ENCODE results near the gene LEPROT.

Gene LEPROT

DNA sequence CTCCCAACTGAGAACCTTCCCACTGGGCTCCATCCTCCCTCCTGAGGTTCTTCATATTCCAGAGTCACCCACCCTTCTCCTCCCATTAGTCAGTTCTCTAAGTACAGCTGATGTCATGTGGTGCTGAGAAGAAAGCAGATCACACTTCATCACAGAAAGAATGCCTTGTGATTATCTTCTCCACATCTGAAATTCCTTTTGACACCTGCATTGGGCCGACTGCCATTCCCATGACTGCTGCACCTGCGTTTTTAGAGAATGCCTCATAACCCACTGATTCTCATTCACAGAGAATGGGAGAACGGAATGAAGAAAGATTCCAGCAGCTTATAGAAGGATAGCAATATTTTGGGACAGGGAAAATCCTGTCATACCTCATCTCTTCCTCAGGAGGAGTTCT, 14.3 kb downstream of the LEPROT start:
- WGBS = 86% methylated on average over 3 of the region's 3 CpGs
- no peaks in the 10 kb centered on the region for H3K9me3 ChIP-seq (ENCODE audit: control insufficient read depth, low read length)
- no peak overlapping the region for H2BK12ac ChIP-seq (ENCODE audit: low read length in 2 of 2)
- H3K9ac ChIP-seq (ENCODE audit: low read length) = no peak overlapping the region
- no peak overlapping the region for H3K14ac ChIP-seq (ENCODE audit: low read length in 2 of 2)
- peaks cover 10 to 60% of the 10 kb centered on the region in 2 experiments for H3K36me3 ChIP-seq (ENCODE audit: control insufficient read depth in 1 of 2, insufficient read depth in 2 of 2, low read depth in 1 of 2, low read length in 2 of 2)
- H2BK5ac ChIP-seq (ENCODE audit: low read depth, low read length, poor library complexity, severe bottlenecking) = no peak overlapping the region
- no peak overlapping the region for H3K18ac ChIP-seq (ENCODE audit: low read depth in 1 of 2, low read length in 2 of 2)
- no peak overlapping the region for H2BK15ac ChIP-seq (ENCODE audit: low read depth, poor library complexity, severe bottlenecking)
- no peak overlapping the region for H3K27ac ChIP-seq (ENCODE audit: low read length, poor library complexity, severe bottlenecking)
- no peak for DNase-seq
- no peak overlapping the region for H3K4ac ChIP-seq (ENCODE audit: low read depth in 1 of 2, low read length in 2 of 2)
- H3K79me1 ChIP-seq (replicated peaks; ENCODE audit: low read length, poor library complexity, severe bottlenecking) = peaks cover 14% of the 10 kb centered on the region
- no peak overlapping the region for H2AFZ ChIP-seq (ENCODE audit: low read depth, low read length)
- no peak overlapping the region for H3K23ac ChIP-seq (ENCODE audit: low read length in 2 of 2)
- no peak overlapping the region for H2BK120ac ChIP-seq (ENCODE audit: low read depth, low read length)
- H3K4me1 ChIP-seq (ENCODE audit: control insufficient read depth, insufficient read depth, low read depth, low read length) = peaks cover 2% of the 10 kb centered on the region
- no peak overlapping the region for H3K4me3 ChIP-seq (ENCODE audit: insufficient read depth in 1 of 2, low read depth in 1 of 2, low read length in 2 of 2)
- H4K91ac ChIP-seq (ENCODE audit: low read length) = no peak overlapping the region
- no peaks in the 10 kb centered on the region for H3K27me3 ChIP-seq (ENCODE audit: control insufficient read depth in 1 of 2, insufficient read depth in 1 of 2, low read length in 2 of 2)
- no peak overlapping the region for H2AK5ac ChIP-seq (ENCODE audit: low read length, severe bottlenecking)
- no peak overlapping the region for H3K4me2 ChIP-seq (ENCODE audit: low read length, poor library complexity, severe bottlenecking)
- no peak overlapping the region for H4K8ac ChIP-seq (ENCODE audit: low read length)

DNA sequence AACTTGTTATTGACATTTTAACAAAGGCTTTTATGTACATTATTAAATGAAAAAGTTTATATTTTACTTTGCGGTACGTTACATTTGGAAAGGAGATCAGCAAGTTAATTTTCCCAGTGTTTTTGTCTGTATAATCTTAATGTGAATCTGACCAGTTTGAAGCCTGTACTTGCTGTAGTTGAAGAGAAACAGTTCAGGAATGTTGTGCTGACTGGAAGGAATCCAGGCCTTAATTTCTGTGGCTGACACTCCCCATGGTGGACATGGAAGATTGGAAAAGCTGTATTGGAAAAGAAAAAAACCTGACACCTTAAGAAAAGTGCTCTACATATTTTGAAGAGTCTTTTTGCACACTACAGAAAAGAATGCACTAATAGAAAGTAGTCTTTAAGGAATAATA, 15.5 kb downstream of the LEPROT start:
- Histone ChIP-seq H3K27me3 (ENCODE audit: control insufficient read depth in 1 of 2, insufficient read depth in 1 of 2, low read length in 2 of 2) (no peaks in the 10 kb centered on the region), H2BK15ac (ENCODE audit: low read depth, poor library complexity, severe bottlenecking) (no peak overlapping the region), H3K79me1 (replicated peaks; ENCODE audit: low read length, poor library complexity, severe bottlenecking) (peaks cover 14% of the 10 kb centered on the region), H3K18ac (ENCODE audit: low read depth in 1 of 2, low read length in 2 of 2) (no peak overlapping the region), H2AFZ (ENCODE audit: low read depth, low read length) (no peak overlapping the region), H3K27ac (ENCODE audit: low read length, poor library complexity, severe bottlenecking) (peak overlapping the region; percentile 68), H2BK5ac (ENCODE audit: low read depth, low read length, poor library complexity, severe bottlenecking) (no peak overlapping the region), H3K9me3 (ENCODE audit: control insufficient read depth, low read length) (no peaks in the 10 kb centered on the region), H3K4ac (ENCODE audit: low read depth in 1 of 2, low read length in 2 of 2) (no peak overlapping the region), H2BK12ac (ENCODE audit: low read length in 2 of 2) (no peak overlapping the region), H2BK120ac (ENCODE audit: low read depth, low read length) (no peak overlapping the region), H3K4me2 (ENCODE audit: low read length, poor library complexity, severe bottlenecking) (no peak overlapping the region), H2AK5ac (ENCODE audit: low read length, severe bottlenecking) (no peak overlapping the region), H3K4me1 (ENCODE audit: control insufficient read depth, insufficient read depth, low read depth, low read length) (peaks cover 2% of the 10 kb centered on the region), H3K4me3 (ENCODE audit: insufficient read depth in 1 of 2, low read depth in 1 of 2, low read length in 2 of 2) (no peak overlapping the region), H4K8ac (ENCODE audit: low read length) (no peak overlapping the region), H4K91ac (ENCODE audit: low read length) (no peak overlapping the region), H3K36me3 (ENCODE audit: control insufficient read depth in 1 of 2, insufficient read depth in 2 of 2, low read depth in 1 of 2, low read length in 2 of 2) (peaks cover 10 to 48% of the 10 kb centered on the region in 2 experiments), H3K9ac (ENCODE audit: low read length) (no peak overlapping the region), H3K23ac (ENCODE audit: low read length in 2 of 2) (no peak overlapping the region), H3K14ac (ENCODE audit: low read length in 2 of 2) (no peak overlapping the region)
- 70% methylated on average over 2 of the region's 2 CpGs for whole genome bisulfite sequencing
- peak; percentile 55 for DNase-seq

DNA sequence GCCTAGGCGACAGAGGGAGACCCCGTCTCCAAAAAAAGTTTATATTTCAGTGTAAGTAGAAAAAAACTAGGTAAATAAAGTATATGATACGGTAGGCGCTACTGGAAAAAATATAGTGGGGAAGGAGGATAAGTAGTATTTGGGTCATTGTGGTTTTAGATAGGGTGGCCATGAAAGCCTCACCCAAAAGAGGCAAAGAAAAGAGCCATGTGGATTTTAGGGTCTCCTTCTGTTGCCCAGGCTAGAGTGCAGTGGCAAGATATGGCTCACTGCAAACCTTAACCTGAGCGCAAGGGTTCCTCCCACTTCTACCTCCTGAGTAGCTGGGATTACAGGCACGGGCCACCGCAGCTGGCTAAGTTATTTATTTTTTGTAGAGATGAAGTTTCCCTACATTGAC, 17.1 kb downstream of the LEPROT start:
- H3K9ac ChIP-seq (ENCODE audit: low read length) = no peak overlapping the region
- H3K4ac ChIP-seq (ENCODE audit: low read depth in 1 of 2, low read length in 2 of 2) = peak overlapping the region in 1 of 2 experiments; percentile 26
- H2BK15ac ChIP-seq (ENCODE audit: low read depth, poor library complexity, severe bottlenecking) = no peak overlapping the region
- no peaks in the 10 kb centered on the region for H3K27me3 ChIP-seq (ENCODE audit: control insufficient read depth in 1 of 2, insufficient read depth in 1 of 2, low read length in 2 of 2)
- H4K8ac ChIP-seq (ENCODE audit: low read length) = no peak overlapping the region
- peak overlapping the region; percentile 17 for H2AK5ac ChIP-seq (ENCODE audit: low read length, severe bottlenecking)
- no peak overlapping the region for H2BK5ac ChIP-seq (ENCODE audit: low read depth, low read length, poor library complexity, severe bottlenecking)
- H4K91ac ChIP-seq (ENCODE audit: low read length) = no peak overlapping the region
- no peak overlapping the region for H2BK120ac ChIP-seq (ENCODE audit: low read depth, low read length)
- H3K4me3 ChIP-seq (ENCODE audit: insufficient read depth in 1 of 2, low read depth in 1 of 2, low read length in 2 of 2) = no peak overlapping the region
- no peak overlapping the region for H2AFZ ChIP-seq (ENCODE audit: low read depth, low read length)
- over 99% methylated on average over 4 of the region's 7 CpGs for WGBS
- no peak overlapping the region for H3K4me2 ChIP-seq (ENCODE audit: low read length, poor library complexity, severe bottlenecking)
- H3K4me1 ChIP-seq (ENCODE audit: control insufficient read depth, insufficient read depth, low read depth, low read length) = peaks cover 2% of the 10 kb centered on the region
- no peak for DNase-seq
- H3K79me1 ChIP-seq (replicated peaks; ENCODE audit: low read length, poor library complexity, severe bottlenecking) = peaks cover 9% of the 10 kb centered on the region
- H3K36me3 ChIP-seq (ENCODE audit: control insufficient read depth in 1 of 2, insufficient read depth in 2 of 2, low read depth in 1 of 2, low read length in 2 of 2) = peaks cover 7 to 34% of the 10 kb centered on the region in 2 experiments
- H3K9me3 ChIP-seq (ENCODE audit: control insufficient read depth, low read length) = no peaks in the 10 kb centered on the region
- no peak overlapping the region for H3K23ac ChIP-seq (ENCODE audit: low read length in 2 of 2)
- no peak overlapping the region for H3K27ac ChIP-seq (ENCODE audit: low read length, poor library complexity, severe bottlenecking)
- H3K14ac ChIP-seq (ENCODE audit: low read length in 2 of 2) = peak overlapping the region in 1 of 2 experiments; percentile 15
- H3K18ac ChIP-seq (ENCODE audit: low read depth in 1 of 2, low read length in 2 of 2) = no peak overlapping the region
- H2BK12ac ChIP-seq (ENCODE audit: low read length in 2 of 2) = no peak overlapping the region

DNA sequence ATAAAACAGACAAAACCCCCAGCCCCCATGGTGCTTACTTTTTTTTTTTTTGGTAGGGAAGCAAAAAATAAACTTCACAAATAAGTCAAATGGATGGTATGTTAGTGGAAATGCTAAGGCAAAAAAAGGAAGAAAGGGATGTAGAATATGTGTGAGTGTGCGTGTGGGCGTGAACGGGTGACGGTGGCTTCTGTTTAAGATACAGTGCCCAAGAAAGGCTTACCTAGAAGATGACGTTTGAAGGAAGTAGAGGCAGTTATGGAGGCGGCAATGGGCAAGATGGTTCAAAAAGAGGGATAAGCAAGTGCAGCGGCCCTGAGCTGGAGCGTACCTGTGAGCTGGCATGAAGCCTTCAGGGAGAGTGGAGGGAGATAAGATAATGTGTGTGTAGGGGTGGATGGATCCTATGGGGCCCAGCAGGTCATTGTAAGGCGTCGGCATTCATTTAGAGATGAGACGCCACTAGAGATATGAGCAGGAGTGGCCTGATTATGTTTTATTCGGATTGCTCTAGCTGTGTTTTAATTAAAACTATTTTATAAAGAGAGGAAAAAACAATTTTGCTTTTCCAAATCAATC, 19.9 kb downstream of the LEPROT start:
- H3K27me3 ChIP-seq (ENCODE audit: control insufficient read depth in 1 of 2, insufficient read depth in 1 of 2, low read length in 2 of 2) = no peaks in the 10 kb centered on the region
- no peak overlapping the region for H3K4me2 ChIP-seq (ENCODE audit: low read length, poor library complexity, severe bottlenecking)
- H3K23ac ChIP-seq (ENCODE audit: low read length in 2 of 2) = no peak overlapping the region
- peaks cover 2% of the 10 kb centered on the region for H3K4me1 ChIP-seq (ENCODE audit: control insufficient read depth, insufficient read depth, low read depth, low read length)
- H3K27ac ChIP-seq (ENCODE audit: low read length, poor library complexity, severe bottlenecking) = no peak overlapping the region
- peak overlapping the region; percentile 2 for H4K8ac ChIP-seq (ENCODE audit: low read length)
- H2BK15ac ChIP-seq (ENCODE audit: low read depth, poor library complexity, severe bottlenecking) = no peak overlapping the region
- peaks cover 2 to 11% of the 10 kb centered on the region in 2 experiments for H3K36me3 ChIP-seq (ENCODE audit: control insufficient read depth in 1 of 2, insufficient read depth in 2 of 2, low read depth in 1 of 2, low read length in 2 of 2)
- peak overlapping the region; percentile 22 to 23 for H2BK12ac ChIP-seq (ENCODE audit: low read length in 2 of 2)
- no peak overlapping the region for H2BK5ac ChIP-seq (ENCODE audit: low read depth, low read length, poor library complexity, severe bottlenecking)
- H3K18ac ChIP-seq (ENCODE audit: low read depth in 1 of 2, low read length in 2 of 2) = peak overlapping the region; percentile 34 to 93
- no peak overlapping the region for H3K4me3 ChIP-seq (ENCODE audit: insufficient read depth in 1 of 2, low read depth in 1 of 2, low read length in 2 of 2)
- no peak overlapping the region for H3K14ac ChIP-seq (ENCODE audit: low read length in 2 of 2)
- WGBS = 82% methylated on average over 10 of the region's 12 CpGs
- no peak overlapping the region for H3K9ac ChIP-seq (ENCODE audit: low read length)
- peak overlapping the region; percentile 60 for H4K91ac ChIP-seq (ENCODE audit: low read length)
- H2BK120ac ChIP-seq (ENCODE audit: low read depth, low read length) = peak overlapping the region; percentile 71
- peak overlapping the region; percentile 5 to 81 for H3K4ac ChIP-seq (ENCODE audit: low read depth in 1 of 2, low read length in 2 of 2)
- no peak overlapping the region for H2AK5ac ChIP-seq (ENCODE audit: low read length, severe bottlenecking)
- H2AFZ ChIP-seq (ENCODE audit: low read depth, low read length) = no peak overlapping the region
- H3K9me3 ChIP-seq (ENCODE audit: control insufficient read depth, low read length) = no peaks in the 10 kb centered on the region
- DNase-seq = no peak
- peaks cover 5% of the 10 kb centered on the region for H3K79me1 ChIP-seq (replicated peaks; ENCODE audit: low read length, poor library complexity, severe bottlenecking)
